PC-3 (cell line): ENCODE results near the gene ACTR1B.

Experiments used
- CTCF ChIP-seq: fragments of 300-600 bp; sonication (generic); conservative IDR thresholded peaks from 2 replicates; pipeline ENCODE4 v1.5.1; 2017; ENCODE audit warnings: antibody characterized with exemption, low read depth, mild to moderate bottlenecking, low read length
- EZH2 ChIP-seq: fragments of 300-600 bp; sonication (generic); IDR thresholded peaks from one replicate; pipeline ENCODE4 v1.6.1; 2017; ENCODE audit warnings: antibody characterized with exemption, mild to moderate bottlenecking, low read length; ENCODE audit not compliant: unreplicated experiment
- EZH2phosphoT487 ChIP-seq: fragments of 300-600 bp; sonication (generic); IDR thresholded peaks from 2 replicates; pipeline ENCODE4 v1.6.1; 2018; ENCODE audit warnings: mild to moderate bottlenecking, antibody characterized with exemption, low read length, borderline replicate concordance

- TF ChIP-seq CTCF (no peak), EZH2 (no peak), EZH2phosphoT487 (no peak)
Observed at GRCh38 chr2:97656905-97657587, 6.8 kb downstream of the ACTR1B start.
